Thyroid gland (tissue), 4 donors: ENCODE results near the gene MAGEL2.

Experiments used
- CTCF ChIP-seq, 6 experiments: fragments of 200-600 bp in 3 of 6; fragments of 450-650 bp in 3 of 6; sonication (generic) in 3 of 6; IDR thresholded peaks; one replicate each; pipeline ENCODE4 v1.5.1; 2016 to 2019; ENCODE audit warnings: antibody characterized with exemption in 6 of 6, mild to moderate bottlenecking in 2 of 6, inconsistent platforms in 1 of 6, moderate library complexity in 1 of 6
- POLR2A ChIP-seq, 2 donors: fragments of 450-650 bp; IDR thresholded peaks; one replicate each; pipeline ENCODE4 v1.6.1; 2017; ENCODE audit warnings: antibody characterized with exemption in 2 of 2, mild to moderate bottlenecking in 2 of 2, moderate library complexity in 1 of 2

DNA sequence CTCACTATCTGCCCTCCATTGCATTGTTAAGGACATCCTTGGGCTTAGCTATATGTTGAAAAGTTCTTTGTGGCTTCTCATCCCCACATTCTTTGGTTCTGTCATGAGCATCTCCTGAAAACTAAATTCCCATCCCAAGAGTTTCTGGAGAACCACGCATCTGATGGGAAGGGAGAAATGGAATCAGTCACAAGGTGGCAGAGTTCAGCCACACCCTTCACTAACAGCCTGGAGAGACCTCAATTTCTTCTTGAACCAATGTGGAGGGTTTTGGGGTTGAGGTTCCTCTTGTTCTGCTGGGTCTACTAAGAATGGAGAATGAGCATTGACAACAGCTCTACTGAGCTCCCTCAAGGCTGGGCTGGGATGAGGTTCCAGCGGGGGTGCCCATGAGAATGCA lies 15.6 kb upstream of the MAGEL2 start:
- TF ChIP-seq CTCF (IDR thresholded peaks at IDR 0.05) (no peak), POLR2A (IDR thresholded peaks at IDR 0.05) (no peak)
